ENCODE data around the gene GRK2. TPM values are rescaled to one million over a fixed set of nuclear protein-coding genes. Genes with fewer than 3 reads are reported as not detected.
"Not testable (repeated sequence)": the region's sequence is repeated elsewhere in the genome, so short reads cannot be mapped to it uniquely, and the experiment has no call there.

GRK2 gene
- total RNA-seq, 1 donor from 2014 or later = 244 TPM

- intact Hi-C loops (cut with micrococcal nuclease) = loop anchor here (1.0 kb wide), 6 partner anchors 30 to 237 kb away; partner anchors contain the start of gene GRK2
- Mint-ChIP-seq H3K27me3 (peaks cover 6% of the 10 kb centered on the region), H3K36me3 (ENCODE audit: low read depth) (peaks cover 4% of the 10 kb centered on the region), H3K27ac (peak overlapping the region; percentile 99), H3K4me1 (peaks cover 23% of the 10 kb centered on the region), H3K9me3 (no peaks in the 10 kb centered on the region), H3K4me3 (peak overlapping the region; percentile 98)
- DNase-seq = no peak
These were observed 51.7 kb downstream of the GRK2 start for GRCh38 chr11:67317888-67318555.

- H3K36me3 Mint-ChIP-seq (ENCODE audit: low read depth); intact Hi-C loops (cut with micrococcal nuclease); H3K27me3 Mint-ChIP-seq; H3K27ac Mint-ChIP-seq; H3K9me3 Mint-ChIP-seq: not testable (repeated sequence)
- peak; percentile 53 for DNase-seq
- Mint-ChIP-seq H3K4me3 (peak overlapping the region; percentile 98), H3K4me1 (peaks cover 17% of the 10 kb centered on the region)
These were observed 52.6 kb downstream of the GRK2 start for GRCh38 chr11:67318876-67319275.

GRCh38 chr11:67320011-67320410 lies 53.7 kb downstream of the GRK2 start:
- peaks cover 4% of the 10 kb centered on the region for H3K36me3 Mint-ChIP-seq (ENCODE audit: low read depth)
- no peak for DNase-seq
- peaks cover 6% of the 10 kb centered on the region for H3K27me3 Mint-ChIP-seq
- H3K4me1 Mint-ChIP-seq = peaks cover 14% of the 10 kb centered on the region
- no peaks in the 10 kb centered on the region for H3K9me3 Mint-ChIP-seq
- H3K4me3 Mint-ChIP-seq = no peak overlapping the region
- no peak overlapping the region for H3K27ac Mint-ChIP-seq
- intact Hi-C loops (cut with micrococcal nuclease) = no loop called here

- H3K36me3 Mint-ChIP-seq (ENCODE audit: low read depth) = peaks cover 4% of the 10 kb centered on the region
- peaks cover 13% of the 10 kb centered on the region for H3K4me1 Mint-ChIP-seq
- peaks cover 6% of the 10 kb centered on the region for H3K27me3 Mint-ChIP-seq
- H3K27ac Mint-ChIP-seq = no peak overlapping the region
- no peaks in the 10 kb centered on the region for H3K9me3 Mint-ChIP-seq
- H3K4me3 Mint-ChIP-seq = no peak overlapping the region
- DNase-seq = peak; percentile 51
- intact Hi-C loops (cut with micrococcal nuclease) = no loop called here
These were observed 54.4 kb downstream of the GRK2 start for GRCh38 chr11:67320691-67321090.

- DNase-seq = peak; percentile 53
- intact Hi-C loops (cut with micrococcal nuclease) = no loop called here
- Mint-ChIP-seq H3K36me3 (ENCODE audit: low read depth) (peaks cover 4% of the 10 kb centered on the region), H3K27me3 (peaks cover 6% of the 10 kb centered on the region), H3K4me3 (no peak overlapping the region), H3K4me1 (peaks cover 12% of the 10 kb centered on the region), H3K9me3 (no peaks in the 10 kb centered on the region), H3K27ac (no peak overlapping the region)
These were observed 55.1 kb downstream of the GRK2 start for GRCh38 chr11:67321313-67321871.

DNA sequence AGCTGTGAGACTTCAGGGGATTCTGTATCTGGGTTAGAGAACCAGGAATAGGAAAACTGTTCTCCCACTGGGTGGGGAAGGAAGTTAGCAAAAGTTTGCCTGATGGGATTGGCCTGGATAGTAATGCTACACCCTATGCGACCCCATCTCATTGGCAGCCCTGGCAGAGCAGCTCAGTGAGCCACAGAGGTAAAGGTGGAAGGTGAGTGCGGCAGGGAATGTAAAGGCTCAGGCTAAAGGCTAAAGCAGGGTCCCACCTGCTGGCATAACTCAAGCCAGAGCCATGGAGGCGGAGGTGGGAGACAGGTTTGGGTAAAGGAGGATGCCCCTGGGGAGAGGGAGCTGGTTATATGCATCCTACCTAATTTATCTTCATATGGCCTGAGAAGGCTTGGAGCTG lies 55.8 kb downstream of the GRK2 start:
- intact Hi-C loops (cut with micrococcal nuclease) = no loop called here
- Mint-ChIP-seq H3K9me3 (no peaks in the 10 kb centered on the region), H3K36me3 (ENCODE audit: low read depth) (peaks cover 4% of the 10 kb centered on the region), H3K27me3 (peaks cover 6% of the 10 kb centered on the region), H3K4me3 (no peak overlapping the region), H3K27ac (no peak overlapping the region), H3K4me1 (peaks cover 10% of the 10 kb centered on the region)
- peak; percentile 53 for DNase-seq

DNA sequence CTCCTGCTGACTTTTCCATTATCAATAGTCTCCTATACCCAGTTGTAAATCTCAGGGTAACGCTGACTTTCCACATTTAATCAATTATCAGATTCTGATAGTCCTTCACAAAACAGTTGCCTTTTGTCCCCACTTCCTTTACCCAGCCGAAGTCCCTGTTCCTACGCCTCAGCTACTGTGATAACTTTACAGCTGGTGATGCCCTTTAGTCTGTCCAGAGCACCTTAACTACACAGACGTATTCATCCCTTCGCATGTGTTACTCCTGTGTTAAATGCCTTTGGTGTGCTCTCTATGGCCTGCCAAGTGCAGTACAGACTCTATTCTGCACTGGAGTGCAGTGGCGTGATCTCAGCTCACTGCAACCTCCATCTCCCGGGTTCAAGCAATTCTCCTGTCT lies 57.3 kb downstream of the GRK2 start:
- intact Hi-C loops (cut with micrococcal nuclease) = no loop called here
- no peaks in the 10 kb centered on the region for H3K36me3 Mint-ChIP-seq (ENCODE audit: low read depth)
- no peak for DNase-seq
- peaks cover 2% of the 10 kb centered on the region for H3K27me3 Mint-ChIP-seq
- no peaks in the 10 kb centered on the region for H3K9me3 Mint-ChIP-seq
- peaks cover 3% of the 10 kb centered on the region for H3K4me1 Mint-ChIP-seq
- no peak overlapping the region for H3K27ac Mint-ChIP-seq
- no peak overlapping the region for H3K4me3 Mint-ChIP-seq

- Mint-ChIP-seq H3K27ac (no peak overlapping the region), H3K27me3 (no peaks in the 10 kb centered on the region), H3K4me3 (no peak overlapping the region), H3K36me3 (ENCODE audit: low read depth) (no peaks in the 10 kb centered on the region), H3K9me3 (no peaks in the 10 kb centered on the region), H3K4me1 (no peaks in the 10 kb centered on the region)
- intact Hi-C loops (cut with micrococcal nuclease) = no loop called here
- DNase-seq = no peak
These were observed 65.9 kb downstream of the GRK2 start for GRCh38 chr11:67332081-67332691.

Other genes starting within 250 kb of the GRK2 start
- gene SYT12, start 243.3 kb upstream of the GRK2 start, total RNA-seq = not detected in 2 replicates
- 0.35 TPM in 1 of 2 replicates, not detected in the other for gene RHOD, start 209.6 kb upstream of the GRK2 start, total RNA-seq
- gene KDM2A, start 147.2 kb upstream of the GRK2 start, total RNA-seq = 102 and 103 TPM in 2 replicates
- gene ANKRD13D, start 22.8 kb downstream of the GRK2 start, total RNA-seq = 114 and 124 TPM in 2 replicates
- 7.1 and 8.1 TPM in 2 replicates for gene SSH3, start 37.1 kb downstream of the GRK2 start, total RNA-seq
- gene POLD4, start 87.1 kb downstream of the GRK2 start, total RNA-seq = 36.0 and 36.4 TPM in 2 replicates
- gene CLCF1, start 107.1 kb downstream of the GRK2 start, total RNA-seq = 0.63 and 0.66 TPM in 2 replicates
- 31.6 and 34.3 TPM in 2 replicates for gene RAD9A, start 125.5 kb downstream of the GRK2 start, total RNA-seq
- 251 and 252 TPM in 2 replicates for gene PPP1CA, start 135.4 kb downstream of the GRK2 start, total RNA-seq
- 115 and 119 TPM in 2 replicates for gene TBC1D10C, start 137.6 kb downstream of the GRK2 start, total RNA-seq
- 0.77 and 0.83 TPM in 2 replicates for gene CARNS1, start 149.2 kb downstream of the GRK2 start, total RNA-seq
- 79.3 and 83.1 TPM in 2 replicates for gene RPS6KB2, start 162.0 kb downstream of the GRK2 start, total RNA-seq
- gene PTPRCAP, start 171.2 kb downstream of the GRK2 start, total RNA-seq = 85.1 and 90.3 TPM in 2 replicates
- gene CORO1B, start 177.0 kb downstream of the GRK2 start, total RNA-seq = 251 and 259 TPM in 2 replicates
- not detected in 2 replicates for gene GPR152, start 186.3 kb downstream of the GRK2 start, total RNA-seq
- gene CABP4, start 188.9 kb downstream of the GRK2 start, total RNA-seq = 0.66 and 0.68 TPM in 2 replicates
- gene TMEM134, start 202.8 kb downstream of the GRK2 start, total RNA-seq = 56.8 and 58.3 TPM in 2 replicates
- 186 and 189 TPM in 2 replicates for gene AIP, start 216.6 kb downstream of the GRK2 start, total RNA-seq
- 126 and 128 TPM in 2 replicates for gene PITPNM1, start 238.9 kb downstream of the GRK2 start, total RNA-seq
- 93.5 and 97.9 TPM in 2 replicates for gene CDK2AP2, start 241.7 kb downstream of the GRK2 start, total RNA-seq

Measured in activated CD4-positive, alpha-beta T cell treated with anti-CD3 and anti-CD28 coated beads, Interleukin-2, amount 10 ng/mL, durations not matched to agents 24 days and 14 days (primary cell).